ENCODE measurements around the gene RBM19. TPM values are rescaled to one million over a fixed set of nuclear protein-coding genes. Genes with fewer than 3 reads are reported as not detected.
"Not testable (repeated sequence)": the region's sequence is repeated elsewhere in the genome, so short reads cannot be mapped to it uniquely, and the experiment has no call there.

RBM19 gene
- total RNA-seq, 2 experiments from 2014 or later, result 29.6 to 33.8 TPM

DNA sequence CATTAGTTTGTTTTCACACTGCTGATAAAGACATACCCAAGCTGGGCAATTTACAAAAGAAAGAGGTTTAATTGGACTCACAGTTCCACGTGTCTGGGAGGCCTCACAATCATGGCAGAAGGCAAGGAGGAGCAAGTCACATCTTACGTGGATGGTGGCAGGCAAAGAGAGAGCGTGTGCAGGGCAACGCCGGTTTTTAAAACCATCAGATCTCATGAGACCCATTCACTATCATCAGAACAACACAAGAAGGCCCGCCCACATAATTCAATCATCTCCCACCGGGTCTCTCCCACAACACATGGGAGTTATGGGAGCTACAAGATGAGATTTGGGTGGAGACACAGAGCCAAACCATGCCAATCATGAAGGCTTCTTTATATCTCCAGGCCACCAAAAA is 34.1 kb upstream of the RBM19 start:
- ATAC-seq; POLR2A ChIA-PET; H3K9me3 Mint-ChIP-seq (ENCODE audit: insufficient read depth); H3K27ac Mint-ChIP-seq; H3K4me3 Mint-ChIP-seq; CTCF ChIA-PET; H3K36me3 Mint-ChIP-seq (ENCODE audit: low read depth); H3K4me1 Mint-ChIP-seq (ENCODE audit: low read depth); DNase-seq: not testable (repeated sequence)
- H3K27me3 Mint-ChIP-seq (ENCODE audit: low read depth), result peaks cover 17% of the 10 kb centered on the region

DNA sequence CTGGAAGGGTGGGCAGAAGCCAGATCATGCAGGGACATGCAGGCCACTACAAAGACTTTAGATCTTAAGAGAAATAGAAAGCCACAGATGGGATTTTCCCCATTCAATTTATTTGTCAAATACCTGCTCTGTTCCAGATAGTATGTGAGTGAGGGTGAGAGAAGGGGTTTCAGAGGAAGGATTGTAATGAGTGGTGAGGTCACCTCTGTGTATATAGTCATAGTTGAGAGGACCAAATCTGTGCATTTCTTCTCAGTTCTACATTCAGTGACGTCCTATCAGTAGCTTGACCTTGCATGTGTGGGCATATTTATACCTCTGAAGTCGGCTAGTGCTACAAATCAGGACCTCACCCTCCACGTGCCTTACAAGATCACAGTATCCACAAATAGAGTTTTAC is 31.2 kb upstream of the RBM19 start:
- Mint-ChIP-seq H3K4me3 (no peak overlapping the region), H3K27me3 (ENCODE audit: low read depth) (peaks cover 17% of the 10 kb centered on the region), H3K36me3 (ENCODE audit: low read depth) (no peaks in the 10 kb centered on the region), H3K4me1 (ENCODE audit: low read depth) (no peaks in the 10 kb centered on the region), H3K9me3 (ENCODE audit: insufficient read depth) (no peaks in the 10 kb centered on the region), H3K27ac (no peak overlapping the region)
- ATAC-seq (no peak), DNase-seq (no peak)
- ChIA-PET POLR2A (no interaction called here), CTCF (no interaction called here)

DNA sequence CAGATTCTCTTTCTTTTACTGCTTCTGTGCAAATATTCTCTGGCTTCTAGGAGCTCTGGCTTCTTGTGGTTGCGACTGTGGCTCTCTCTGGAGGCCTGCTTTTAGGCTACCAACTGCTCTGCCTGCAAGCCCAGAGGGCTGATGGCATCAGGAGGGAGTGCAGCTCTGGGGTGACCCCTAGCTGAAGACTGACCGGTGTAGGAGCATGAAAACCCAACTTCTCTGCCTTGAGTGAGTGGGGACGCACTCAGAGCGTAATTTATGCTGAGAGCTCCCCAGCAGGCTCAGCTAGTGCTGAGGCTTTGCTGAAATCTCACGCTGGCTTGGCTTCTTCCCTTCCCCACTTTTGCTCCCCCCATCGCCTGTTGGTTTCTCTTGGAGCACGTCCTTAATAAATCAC is 29.9 kb upstream of the RBM19 start:
- Mint-ChIP-seq H3K27me3 (ENCODE audit: low read depth) (peaks cover 23% of the 10 kb centered on the region), H3K9me3 (ENCODE audit: insufficient read depth) (no peaks in the 10 kb centered on the region), H3K4me3 (no peak overlapping the region), H3K27ac (no peak overlapping the region), H3K36me3 (ENCODE audit: low read depth) (no peaks in the 10 kb centered on the region), H3K4me1 (ENCODE audit: low read depth) (no peaks in the 10 kb centered on the region)
- ChIA-PET CTCF (interaction anchor here (1.0 kb wide), 1 partner anchor 16 kb away, joined by 5 read pairs; no protein-coding TSS in a partner anchor), POLR2A (no interaction called here)
- ATAC-seq (no peak), DNase-seq (no peak)

DNA sequence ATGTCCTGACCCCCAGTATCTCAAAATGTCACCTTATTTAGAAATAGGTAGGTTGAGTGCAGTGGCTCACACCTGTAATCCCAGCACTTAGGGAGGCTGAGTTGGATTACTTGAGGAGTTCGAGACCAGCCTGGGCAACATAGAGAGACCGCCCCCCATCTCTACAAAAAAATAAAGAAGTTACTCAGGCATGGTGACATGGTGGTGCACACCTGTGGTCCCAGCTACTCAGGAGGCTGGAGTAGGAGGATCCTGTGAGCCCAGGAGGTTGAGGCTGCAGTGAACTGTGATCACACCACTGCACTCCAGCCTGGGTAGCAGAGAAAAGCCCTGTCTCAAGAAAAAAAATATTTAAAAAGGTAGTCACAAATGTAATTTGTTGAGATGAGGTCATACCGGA is 27.9 kb upstream of the RBM19 start:
- Mint-ChIP-seq H3K27ac (no peak overlapping the region), H3K9me3 (ENCODE audit: insufficient read depth) (no peaks in the 10 kb centered on the region), H3K27me3 (ENCODE audit: low read depth) (peaks cover 23% of the 10 kb centered on the region), H3K36me3 (ENCODE audit: low read depth) (no peaks in the 10 kb centered on the region), H3K4me3 (no peak overlapping the region), H3K4me1 (ENCODE audit: low read depth) (no peaks in the 10 kb centered on the region)
- ChIA-PET CTCF (no interaction called here), POLR2A (no interaction called here)
- ATAC-seq (no peak), DNase-seq (no peak)

DNA sequence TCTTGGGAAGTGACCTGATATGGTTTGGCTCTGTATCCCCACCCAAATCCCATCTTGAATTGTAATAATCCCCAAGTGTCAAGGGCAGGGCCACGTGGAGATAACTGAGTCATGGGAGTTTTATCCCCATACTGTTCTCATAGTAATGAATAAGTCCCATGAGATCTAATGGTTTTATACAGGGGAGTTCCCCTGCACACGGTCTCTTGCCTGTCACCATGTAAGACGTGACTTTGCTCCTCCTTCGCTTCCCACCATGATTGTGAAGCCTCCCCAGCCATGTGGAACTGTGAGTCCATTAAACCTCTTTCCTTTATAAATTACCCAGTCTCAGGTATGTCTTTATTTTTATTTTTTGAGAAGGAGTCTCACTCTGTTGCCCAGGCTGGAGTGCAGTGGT is 26.6 kb upstream of the RBM19 start:
- ATAC-seq; H3K36me3 Mint-ChIP-seq (ENCODE audit: low read depth); H3K4me3 Mint-ChIP-seq; H3K4me1 Mint-ChIP-seq (ENCODE audit: low read depth); POLR2A ChIA-PET; DNase-seq; H3K9me3 Mint-ChIP-seq (ENCODE audit: insufficient read depth); H3K27ac Mint-ChIP-seq; CTCF ChIA-PET: not testable (repeated sequence)
- peaks cover 26% of the 10 kb centered on the region for H3K27me3 Mint-ChIP-seq (ENCODE audit: low read depth)

DNA sequence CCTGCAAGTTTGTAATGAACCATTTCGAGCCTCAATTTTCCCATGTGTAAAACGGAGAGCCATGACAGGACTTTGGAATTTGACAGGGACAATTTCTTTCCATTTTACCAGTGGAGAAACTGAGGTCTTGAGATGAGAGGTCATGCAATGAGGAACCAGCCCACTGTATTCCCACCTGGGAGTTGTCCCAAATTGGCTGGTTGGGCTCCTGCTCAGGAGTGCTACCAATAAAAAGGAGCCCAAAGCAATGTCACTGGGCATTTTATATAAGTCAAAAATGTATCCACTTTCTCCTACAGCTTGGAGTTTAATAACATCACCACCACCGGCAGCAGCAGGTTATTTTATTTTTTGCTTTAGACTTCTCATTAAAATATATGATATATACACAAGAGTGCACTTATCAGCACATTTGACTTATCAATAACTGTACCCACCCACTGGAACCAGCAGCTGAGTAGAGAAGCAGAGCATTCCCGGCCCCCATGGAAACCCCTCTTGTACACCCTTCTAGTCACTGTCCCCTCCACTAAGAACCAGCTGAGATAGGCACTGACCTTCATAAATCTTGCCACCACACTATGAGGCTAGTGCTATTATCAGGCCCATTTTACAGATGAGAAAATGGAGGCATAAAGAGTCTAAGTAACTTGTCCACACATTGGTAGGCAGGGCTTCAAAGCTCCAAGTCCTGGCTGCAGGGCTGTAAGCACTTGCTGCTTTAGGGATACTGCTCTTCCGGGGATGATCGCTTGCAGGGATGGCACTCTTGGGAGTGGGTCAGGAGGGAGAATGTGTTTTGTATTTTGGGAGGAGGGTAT is 25.3 kb upstream of the RBM19 start:
- no peak overlapping the region for H3K4me3 Mint-ChIP-seq
- H3K9me3 Mint-ChIP-seq (ENCODE audit: insufficient read depth), result no peaks in the 10 kb centered on the region
- CTCF ChIA-PET, result interaction anchor here (2.3 kb wide), 1 partner anchor 11 kb away, joined by 11 read pairs; no protein-coding TSS in a partner anchor
- H3K27me3 Mint-ChIP-seq (ENCODE audit: low read depth), result peaks cover 18% of the 10 kb centered on the region
- DNase-seq (no peak), ATAC-seq (no peak)
- H3K36me3 Mint-ChIP-seq (ENCODE audit: low read depth), result no peaks in the 10 kb centered on the region
- H3K27ac Mint-ChIP-seq, result no peak overlapping the region
- POLR2A ChIA-PET, result no interaction called here
- H3K4me1 Mint-ChIP-seq (ENCODE audit: low read depth), result no peaks in the 10 kb centered on the region

DNA sequence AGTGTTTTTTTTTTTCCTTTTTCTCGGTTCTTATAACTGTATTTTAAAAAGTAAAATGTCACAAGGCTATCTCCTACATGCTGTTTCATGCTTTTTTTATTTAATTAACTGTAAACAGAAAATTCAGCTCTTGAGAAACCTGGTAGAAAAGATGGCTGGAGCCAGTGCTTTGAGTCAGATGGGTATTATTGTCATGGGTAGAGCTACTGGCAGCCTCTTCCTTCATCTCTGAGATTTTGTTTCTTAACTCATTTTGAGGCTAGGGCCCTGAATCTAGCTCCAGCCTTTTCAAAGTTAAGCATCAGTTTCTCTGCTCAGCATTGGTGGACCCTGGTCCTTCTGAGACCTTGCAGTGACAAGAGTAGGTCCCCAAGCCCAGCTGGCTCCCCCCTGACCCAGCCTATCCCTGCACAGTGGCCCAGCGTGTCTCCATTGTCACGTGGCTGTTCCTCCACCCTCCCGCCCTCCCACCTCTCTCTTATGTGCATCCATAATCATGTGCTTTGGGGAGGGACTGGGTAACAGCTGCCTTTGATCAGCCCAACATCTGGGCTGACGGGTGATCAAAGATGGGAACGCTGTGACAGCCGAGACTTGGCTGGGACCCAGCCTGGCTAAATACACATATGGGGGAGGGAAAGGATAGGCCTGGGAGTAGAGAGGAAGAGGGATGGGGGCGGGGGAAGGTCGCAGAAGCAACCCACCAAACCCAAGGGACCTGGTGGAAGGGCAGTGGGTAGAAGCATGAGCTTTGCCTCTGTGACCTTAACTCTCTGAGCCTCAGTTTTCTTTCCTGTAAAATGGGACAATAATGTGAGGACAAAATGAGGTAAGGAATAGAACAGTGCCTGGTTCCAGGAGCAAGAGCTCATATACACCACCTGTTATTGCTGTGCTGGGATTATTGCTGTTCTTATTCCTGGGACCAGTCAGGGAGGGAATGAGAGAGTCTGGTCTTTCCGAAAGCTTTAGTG is 24.4 kb upstream of the RBM19 start:
- Mint-ChIP-seq H3K27ac (no peak overlapping the region), H3K9me3 (ENCODE audit: insufficient read depth) (no peaks in the 10 kb centered on the region), H3K27me3 (ENCODE audit: low read depth) (peaks cover 14% of the 10 kb centered on the region), H3K36me3 (ENCODE audit: low read depth) (no peaks in the 10 kb centered on the region), H3K4me1 (ENCODE audit: low read depth) (no peaks in the 10 kb centered on the region), H3K4me3 (no peak overlapping the region)
- POLR2A ChIA-PET, result no interaction called here
- CTCF ChIA-PET, result interaction anchor here (2.3 kb wide), 1 partner anchor 10 kb away, joined by 11 read pairs; no protein-coding TSS in a partner anchor
- ATAC-seq, result no peak
- no peak for DNase-seq

DNA sequence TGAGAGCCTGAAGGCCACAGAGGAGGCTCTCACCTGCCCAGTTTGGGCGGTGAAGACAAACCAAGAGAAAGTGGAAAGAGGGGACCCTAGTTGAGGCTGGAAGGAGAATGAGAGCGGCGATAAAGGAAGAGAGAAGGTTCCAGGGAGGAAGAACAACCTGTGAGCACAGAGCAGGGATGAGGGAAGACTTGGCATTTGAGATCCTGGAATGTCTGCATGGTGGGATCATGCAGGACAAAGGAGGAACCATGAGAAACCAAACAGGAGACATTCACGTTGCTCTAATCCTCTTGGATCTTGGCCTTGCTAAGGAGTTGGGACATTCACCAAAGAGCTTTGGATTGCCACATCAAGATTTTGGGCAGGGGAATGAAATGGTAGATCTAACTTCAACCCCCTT is 22.9 kb upstream of the RBM19 start:
- DNase-seq (no peak), ATAC-seq (no peak)
- H3K4me3 Mint-ChIP-seq, result no peak overlapping the region
- no peak overlapping the region for H3K27ac Mint-ChIP-seq
- ChIA-PET CTCF (no interaction called here), POLR2A (no interaction called here)
- H3K27me3 Mint-ChIP-seq (ENCODE audit: low read depth), result peaks cover 11% of the 10 kb centered on the region
- no peaks in the 10 kb centered on the region for H3K9me3 Mint-ChIP-seq (ENCODE audit: insufficient read depth)
- H3K4me1 Mint-ChIP-seq (ENCODE audit: low read depth), result no peaks in the 10 kb centered on the region
- no peaks in the 10 kb centered on the region for H3K36me3 Mint-ChIP-seq (ENCODE audit: low read depth)

DNA sequence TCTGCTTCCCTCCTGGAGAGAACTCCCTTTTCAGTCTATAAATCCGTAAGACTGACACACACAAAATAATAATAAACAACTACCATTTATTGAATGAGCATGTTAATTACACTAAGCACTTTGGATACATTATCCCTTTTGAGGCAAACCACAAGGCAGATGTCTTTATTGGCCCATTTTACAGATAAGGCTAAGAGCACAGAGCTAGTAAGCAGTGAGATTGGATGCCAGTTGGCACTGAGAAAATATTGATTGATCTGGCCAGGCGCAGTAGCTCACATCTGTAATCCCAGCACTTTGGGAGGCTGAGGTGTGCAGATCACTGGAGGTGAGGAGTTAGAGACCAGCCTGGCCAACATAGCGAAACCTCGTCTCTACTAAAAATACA is 21.9 kb upstream of the RBM19 start:
- no peaks in the 10 kb centered on the region for H3K36me3 Mint-ChIP-seq (ENCODE audit: low read depth)
- DNase-seq (no peak), ATAC-seq (no peak)
- H3K4me1 Mint-ChIP-seq (ENCODE audit: low read depth), result no peaks in the 10 kb centered on the region
- ChIA-PET POLR2A (no interaction called here), CTCF (interaction anchor here (0.9 kb wide), 1 partner anchor 520 kb away, joined by 3 read pairs; no protein-coding TSS in a partner anchor)
- no peak overlapping the region for H3K27ac Mint-ChIP-seq
- H3K4me3 Mint-ChIP-seq, result no peak overlapping the region
- H3K9me3 Mint-ChIP-seq (ENCODE audit: insufficient read depth), result no peaks in the 10 kb centered on the region
- peaks cover 11% of the 10 kb centered on the region for H3K27me3 Mint-ChIP-seq (ENCODE audit: low read depth)

DNA sequence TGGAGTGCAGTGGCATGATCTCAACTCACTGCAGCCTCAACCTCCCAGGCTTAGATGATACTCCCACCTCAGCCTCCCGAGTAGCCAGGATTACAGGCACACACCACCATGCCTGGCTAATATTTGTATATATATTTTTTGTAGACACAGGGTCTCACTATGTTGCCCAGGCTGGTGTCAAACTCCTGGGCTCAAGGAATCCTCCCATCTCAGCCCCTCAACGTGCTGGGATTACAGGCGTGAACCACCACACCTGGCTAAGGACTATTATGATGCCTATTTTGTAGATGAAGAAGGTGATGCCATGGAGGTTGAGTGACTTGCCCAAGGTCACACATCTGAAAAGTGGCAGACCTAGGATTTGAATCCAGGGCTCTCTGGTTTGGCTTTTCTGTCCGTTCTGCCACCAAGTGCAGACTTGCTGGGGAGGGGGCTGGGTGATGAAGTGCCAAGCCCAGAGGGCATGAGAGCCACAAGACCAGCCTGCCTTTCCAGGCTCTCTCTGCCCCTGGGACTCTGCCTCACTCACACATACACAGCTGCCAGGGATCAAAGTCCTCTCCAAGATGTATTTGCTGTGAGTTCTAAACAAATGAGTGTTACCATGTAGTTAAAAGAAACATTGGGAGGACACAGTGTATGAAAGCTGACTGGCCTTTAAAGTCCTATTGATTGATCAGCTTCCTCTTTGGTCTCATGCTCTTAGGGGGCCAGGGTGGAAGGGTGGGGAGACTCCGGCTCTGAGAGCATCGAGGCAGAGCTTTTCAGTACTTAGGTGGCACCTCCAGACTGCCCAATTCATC is 21.3 kb upstream of the RBM19 start:
- Mint-ChIP-seq H3K36me3 (ENCODE audit: low read depth) (no peaks in the 10 kb centered on the region), H3K9me3 (ENCODE audit: insufficient read depth) (no peaks in the 10 kb centered on the region), H3K27me3 (ENCODE audit: low read depth) (peaks cover 11% of the 10 kb centered on the region), H3K4me3 (no peak overlapping the region), H3K4me1 (ENCODE audit: low read depth) (no peaks in the 10 kb centered on the region), H3K27ac (no peak overlapping the region)
- CTCF ChIA-PET, result interaction anchor here (0.9 kb wide), 1 partner anchor 520 kb away, joined by 3 read pairs; no protein-coding TSS in a partner anchor
- POLR2A ChIA-PET, result no interaction called here
- DNase-seq (no peak), ATAC-seq (no peak)

DNA sequence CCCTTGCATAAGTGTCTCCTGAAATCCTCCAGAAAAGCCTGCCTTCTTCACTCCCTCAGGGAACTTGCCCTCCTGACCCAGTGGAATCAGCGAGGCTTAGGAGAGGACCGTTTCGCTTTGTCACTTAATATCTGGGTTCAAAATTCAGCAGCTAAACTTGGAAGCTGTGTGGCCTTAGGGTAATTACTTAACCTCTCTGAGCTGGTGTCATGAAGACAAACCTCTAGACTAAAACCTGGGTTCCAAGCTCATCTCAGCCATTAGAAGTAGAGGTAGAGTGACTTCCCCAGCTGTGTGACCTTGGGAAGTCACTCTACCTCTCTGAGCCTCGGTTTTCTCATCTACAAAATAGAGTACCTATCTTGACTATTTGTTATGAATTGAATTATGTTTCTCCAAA is 18.3 kb upstream of the RBM19 start:
- H3K4me3 Mint-ChIP-seq, result no peak overlapping the region
- peaks cover 7% of the 10 kb centered on the region for H3K27me3 Mint-ChIP-seq (ENCODE audit: low read depth)
- POLR2A ChIA-PET, result no interaction called here

More for the DNA sequence above, 18.3 kb upstream of the RBM19 start:
- Mint-ChIP-seq H3K36me3 (ENCODE audit: low read depth) (no peaks in the 10 kb centered on the region), H3K27ac (no peak overlapping the region), H3K4me1 (ENCODE audit: low read depth) (no peaks in the 10 kb centered on the region), H3K9me3 (ENCODE audit: insufficient read depth) (no peaks in the 10 kb centered on the region)
- no peak for ATAC-seq
- no peak for DNase-seq
- CTCF ChIA-PET, result no interaction called here
